Measurements from ENCODE around the gene PRIMPOL. TPM values are rescaled to one million over a fixed set of nuclear protein-coding genes. Genes with fewer than 3 reads are reported as not detected.
"Not testable (repeated sequence)": the region's sequence is repeated elsewhere in the genome, so short reads cannot be mapped to it uniquely, and the experiment has no call there.

Gene PRIMPOL
- total RNA-seq, 3 donors from 2014 or later = 15.4 to 25.2 (median 15.7) TPM

- H3K36me3 ChIP-seq = no peaks in the 10 kb centered on the region
- H3K4me3 ChIP-seq = peak overlapping the region; percentile 70 to 90 (median 80)
- peak overlapping the region; percentile 90 to 96 for H3K27ac ChIP-seq
- peak; percentile 28 to 71 for DNase-seq (ENCODE audit: low spot score in 2 of 2)
- no peaks in the 10 kb centered on the region for H3K9me3 ChIP-seq
- TF ChIP-seq CTCF (IDR thresholded peaks at IDR 0.05) (no peak), POLR2A (IDR thresholded peaks at IDR 0.05) (no peak), POLR2AphosphoS5 (IDR thresholded peaks at IDR 0.05) (no peak)
- H3K27me3 ChIP-seq = no peaks in the 10 kb centered on the region
- intact Hi-C loops (cut with DNase I; ENCODE audit: low total_unique reads) = no loop called here
- peaks cover 4 to 11% of the 10 kb centered on the region in 2 donors for H3K4me1 ChIP-seq
These were observed 1.1 kb upstream of the PRIMPOL start for GRCh38 chr4:184648313-184649025.

GRCh38 chr4:184649971-184650855 lies 675 bp downstream of the PRIMPOL start:
- H3K36me3 ChIP-seq = no peaks in the 10 kb centered on the region
- peak overlapping the region; percentile 70 to 90 (median 80) for H3K4me3 ChIP-seq
- peak overlapping the region; percentile 90 to 96 for H3K27ac ChIP-seq
- intact Hi-C loops (cut with DNase I; ENCODE audit: low total_unique reads) = no loop called here
- H3K4me1 ChIP-seq = peaks cover 4 to 11% of the 10 kb centered on the region in 2 donors
- no peaks in the 10 kb centered on the region for H3K27me3 ChIP-seq
- peak in 1 of 2 donors; percentile 25 for DNase-seq (ENCODE audit: low spot score in 2 of 2)
- TF ChIP-seq POLR2A (IDR thresholded peaks at IDR 0.05) (no peak), POLR2AphosphoS5 (IDR thresholded peaks at IDR 0.05) (no peak), CTCF (IDR thresholded peaks at IDR 0.05) (no peak)
- H3K9me3 ChIP-seq = no peaks in the 10 kb centered on the region

GRCh38 chr4:184651899-184652298 lies 2.4 kb downstream of the PRIMPOL start:
- intact Hi-C loops (cut with DNase I; ENCODE audit: low total_unique reads) = no loop called here
- Histone ChIP-seq H3K4me3 (no peak overlapping the region), H3K27me3 (no peaks in the 10 kb centered on the region), H3K9me3 (no peaks in the 10 kb centered on the region), H3K36me3 (no peaks in the 10 kb centered on the region), H3K4me1 (peaks cover 4 to 11% of the 10 kb centered on the region in 2 donors), H3K27ac (no peak overlapping the region)
- DNase-seq (ENCODE audit: low spot score in 2 of 2) = no peak
- no peak for TF ChIP-seq POLR2AphosphoS5 (IDR thresholded peaks at IDR 0.05)
- no peak for TF ChIP-seq POLR2A (IDR thresholded peaks at IDR 0.05)
- TF ChIP-seq CTCF (IDR thresholded peaks at IDR 0.05) = no peak

GRCh38 chr4:184652681-184653080 lies 3.1 kb downstream of the PRIMPOL start:
- H3K27me3 ChIP-seq; H3K27ac ChIP-seq; H3K4me3 ChIP-seq; DNase-seq (ENCODE audit: low spot score in 2 of 2); intact Hi-C loops (cut with DNase I; ENCODE audit: low total_unique reads); H3K9me3 ChIP-seq; H3K4me1 ChIP-seq; H3K36me3 ChIP-seq: not testable (repeated sequence)

- TF ChIP-seq POLR2AphosphoS5 (IDR thresholded peaks at IDR 0.05) = no peak
- TF ChIP-seq CTCF (IDR thresholded peaks at IDR 0.05) = no peak
- TF ChIP-seq POLR2A (IDR thresholded peaks at IDR 0.05) = no peak
- intact Hi-C loops (cut with DNase I; ENCODE audit: low total_unique reads) = no loop called here
- DNase-seq (ENCODE audit: low spot score in 2 of 2) = no peak
- Histone ChIP-seq H3K36me3 (no peaks in the 10 kb centered on the region), H3K4me1 (no peaks in the 10 kb centered on the region), H3K4me3 (no peak overlapping the region), H3K27ac (no peak overlapping the region), H3K9me3 (no peaks in the 10 kb centered on the region), H3K27me3 (no peaks in the 10 kb centered on the region)
These were observed 4.1 kb downstream of the PRIMPOL start for GRCh38 chr4:184653650-184654049.

All from breast epithelium (tissue), 4 donors.